GM12878 (cell line): Measurements from ENCODE around the gene GTF2A1. TPM values are rescaled to one million over a fixed set of nuclear protein-coding genes. Genes with fewer than 3 reads are reported as not detected.
A peak's percentile ranks its signal among the peaks of the same experiment; 100 is the strongest.

ENCODE experiments used
- ATAC-seq: fragments of 200-7000 bp; cut with Tn5 transposase; 3 replicates; pipeline ENCODE4 v1.9.1; 2020; ENCODE audit warnings: mild to moderate bottlenecking, moderate library complexity
- BruUV-seq: library from RNA; stranded (reverse); fragments of 400-500 nt; replicated peaks from 2 replicates; lab custom pipeline; 2021; lab: Mats Ljungman, UMichigan
- CTCF ChIA-PET: fragments of 300-600 bp; sonication (Branson Sonifier 250); formaldehyde crosslinking; extraction: SDS; loops from one replicate; lab custom pipeline; 2021; ENCODE audit warnings: inconsistent platforms; lab: Yijun Ruan, JAX
- POLR2A ChIA-PET: fragments of 350-600 bp; formaldehyde crosslinking; extraction: SDS; loops from one replicate; lab custom pipeline; 2021; ENCODE audit warnings: inconsistent platforms; lab: Charles Lee
- RAD21 ChIA-PET: fragments of 300-600 bp; sonication (Branson Sonifier 250); formaldehyde crosslinking; loops from one replicate; lab custom pipeline; 2023; ENCODE audit warnings: antibody characterized with exemption; ENCODE audit not compliant: unreplicated experiment; lab: Charles Lee
- SMC1A ChIA-PET: fragments of 300-600 bp; sonication (Branson Sonifier 250); formaldehyde crosslinking; loops from one replicate; lab custom pipeline; 2023; ENCODE audit not compliant: unreplicated experiment, uncharacterized antibody; lab: Charles Lee
- DNase-seq: peaks from one replicate; pipeline ENCODE4 v3.0.0-alpha.2; 2011; ENCODE audit warnings: low read depth, low spot score
- FAIRE-seq: peaks from 3 replicates; lab custom pipeline; 2011; peaks lifted over from hg19 to GRCh38; lab: Jason Lieb, UNC
- H2AFZ ChIP-seq: 2 replicates; pipeline ENCODE4 v1.6.0; 2011; ENCODE audit warnings: low read depth, low read length, control low read depth; ENCODE audit not compliant: control insufficient read depth
- H3K27ac ChIP-seq: 2 replicates; pipeline ENCODE4 v1.5.1; 2011; ENCODE audit warnings: control low read depth; ENCODE audit not compliant: control insufficient read depth, insufficient read depth
- H3K27me3 ChIP-seq, 2 experiments: replicated peaks in 1 of 2; 2 replicates each; pipeline versions ENCODE4 v1.6.0 to v1.6.1; 2011; ENCODE audit warnings: low read length in 1 of 2; ENCODE audit not compliant: control insufficient read depth in 2 of 2, insufficient read depth in 2 of 2
- H3K36me3 ChIP-seq, 2 experiments: 2 replicates each; pipeline ENCODE4 v1.5.1; 2011; ENCODE audit warnings: low read length in 1 of 2; ENCODE audit not compliant: control insufficient read depth in 2 of 2, insufficient read depth in 2 of 2
- H3K4me1 ChIP-seq: 2 replicates; pipeline ENCODE4 v1.6.1; 2011; ENCODE audit warnings: mild to moderate bottlenecking, low read length, moderate library complexity, mixed read lengths; ENCODE audit not compliant: control insufficient read depth, insufficient read depth
- H3K4me2 ChIP-seq: 2 replicates; pipeline ENCODE4 v1.6.0; 2011; ENCODE audit warnings: control low read depth; ENCODE audit not compliant: control insufficient read depth, insufficient read depth
- H3K4me3 ChIP-seq: fragments of 200-600 bp; sonication (generic); 2 replicates; pipeline ENCODE4 v1.5.1; 2016
- H3K79me2 ChIP-seq: 2 replicates; pipeline ENCODE4 v1.6.0; 2011; ENCODE audit warnings: low read length; ENCODE audit not compliant: control insufficient read depth, insufficient read depth
- H3K9ac ChIP-seq: 2 replicates; pipeline ENCODE4 v1.8.0; 2011; ENCODE audit warnings: low read length, control low read depth, mixed read lengths; ENCODE audit not compliant: control insufficient read depth, insufficient read depth
- H3K9me3 ChIP-seq: replicated peaks from 3 replicates; pipeline ENCODE4 v1.5.1; 2011; ENCODE audit warnings: mild to moderate bottlenecking, low read length; ENCODE audit not compliant: control insufficient read depth, insufficient read depth
- H4K20me1 ChIP-seq: 2 replicates; pipeline ENCODE4 v1.6.0; 2011; ENCODE audit not compliant: control insufficient read depth, insufficient read depth
- CEBPZ ChIP-seq: fragments of 150-350 bp; IDR thresholded peaks from 2 replicates; pipeline ENCODE4 v1.6.1; 2016; ENCODE audit warnings: low read depth, low read length
- DPF2 ChIP-seq: fragments of 450-650 bp; IDR thresholded peaks from 2 replicates; pipeline ENCODE4 v1.6.1; 2017; ENCODE audit warnings: mild to moderate bottlenecking
- ETV6 ChIP-seq, 2 experiments: fragments of 450-650 bp in 1 of 2; IDR thresholded peaks in 1 of 2; conservative IDR thresholded peaks in 1 of 2; 2 replicates each; pipeline ENCODE4 v1.6.1; 2014; ENCODE audit warnings: antibody characterized with exemption in 1 of 2, borderline replicate concordance in 1 of 2, low read depth in 1 of 2, mild to moderate bottlenecking in 1 of 2, moderate library complexity in 1 of 2
- HDAC6 ChIP-seq: fragments of 200-600 bp; sonication (generic); IDR thresholded peaks from one replicate; pipeline ENCODE4 v1.8.0; 2017; ENCODE audit warnings: antibody characterized with exemption; ENCODE audit not compliant: unreplicated experiment
- NR2C2 ChIP-seq: IDR thresholded peaks from 2 replicates; pipeline ENCODE4 v1.6.1; 2011; ENCODE audit warnings: borderline replicate concordance, low read depth; ENCODE audit not compliant: control insufficient read depth, insufficient read length
- PML ChIP-seq: IDR thresholded peaks from 2 replicates; pipeline ENCODE4 v1.6.1; 2012; ENCODE audit warnings: low read length, inconsistent platforms
- RELB ChIP-seq: fragments of 450-650 bp; IDR thresholded peaks from 2 replicates; pipeline ENCODE4 v1.6.1; 2017; ENCODE audit warnings: low read depth, mild to moderate bottlenecking, moderate library complexity
- RUNX3 ChIP-seq: IDR thresholded peaks from 2 replicates; pipeline ENCODE4 v1.6.1; 2012; ENCODE audit warnings: low read length, inconsistent platforms
- WRNIP1 ChIP-seq: IDR thresholded peaks from 2 replicates; pipeline ENCODE4 v1.6.1; 2011; ENCODE audit warnings: low read depth, low read length, improper control_type of control experiment, borderline replicate concordance
- YBX1 ChIP-seq: fragments of 450-650 bp; IDR thresholded peaks from 2 replicates; pipeline ENCODE4 v1.6.1; 2016; ENCODE audit warnings: antibody characterized with exemption
- ZZZ3 ChIP-seq: IDR thresholded peaks from 2 replicates; pipeline ENCODE4 v1.6.1; 2011; ENCODE audit warnings: low read depth; ENCODE audit not compliant: control insufficient read depth, insufficient read length
- WGBS: methylation state at CpG from one replicate; pipeline ENCODE4 v1.1.6; 2016; ENCODE audit warnings: low lambda C conversion rate; ENCODE audit not compliant: insufficient replicate concordance, insufficient coverage; ENCODE audit errors: missing lambda C conversion rate; 5-methylcytosine and 5-hydroxymethylcytosine counted together
- in situ Hi-C: fragments of 300-500 bp; cut with MboI; formaldehyde crosslinking; loops from 9 replicates; pipeline ENCODE4 v1.14.3; 2018; ENCODE audit warnings: mixed read lengths
- intact Hi-C: fragments of 100-400 bp; cut with micrococcal nuclease; formaldehyde crosslinking; loops from one replicate; pipeline ENCODE4 v1.14.2; 2022; ENCODE audit not compliant: unreplicated experiment
- polyA plus RNA-seq, 11 experiments: library from polyadenylated mRNA; depleted of rRNA in 4 of 11; unstranded in 6 of 11; stranded (reverse) in 5 of 11; fragments of >200 nt; fragmentation: Nextera tagmentation in 4 of 11; fragmentation: Illumina TruSeq in 1 of 11; extraction: Ambion mirVana in 4 of 11; extraction: Trizol in 1 of 11; gene quantifications; 1 replicate in 1 of 11; 2 replicates in 10 of 11; pipeline versions ENCODE4 v1.2.1 to v1.2.3, GENCODE V29; 2011 to 2016; ENCODE audit warnings: inconsistent platforms in 2 of 11, missing spikeins in 2 of 11, low read depth in 1 of 11
- total RNA-seq, 4 experiments: library from RNA; depleted of rRNA in 3 of 4; stranded (reverse); fragments of >200 nt in 3 of 4; fragmentation: Illumina TruSeq in 1 of 4; extraction: Trizol in 1 of 4; gene quantifications; 2 replicates each; pipeline versions ENCODE4 v1.2.1 to v1.2.3, GENCODE V29; 2013 to 2021

GTF2A1 gene
- total and polyA plus RNA-seq, 10 of the 15 experiments (the other 5 are each of a cell fraction or from before 2014, with no cell fraction given), result 2.5 to 28.7 (median 14.9) TPM

- H3K36me3 ChIP-seq, result no peaks in the 10 kb centered on the region
- FAIRE-seq (no peak), DNase-seq (no peak), ATAC-seq (peak; percentile 46; the same call in 2 of the 3 replicates)
- H3K9me3 ChIP-seq, result no peaks in the 10 kb centered on the region
- in situ Hi-C loops, result no loop called here
- no peak overlapping the region for H3K4me3 ChIP-seq
- no peaks in the 10 kb centered on the region for H3K4me1 ChIP-seq
- intact Hi-C loops, result no loop called here
- H3K79me2 ChIP-seq, result no peaks in the 10 kb centered on the region
- WGBS, result 33% methylated on average over 3 of the region's 3 CpGs
- no peak overlapping the region for H3K4me2 ChIP-seq
- ChIA-PET POLR2A (no interaction called here), CTCF (interaction anchor here (1.0 to 12.5 kb wide), 7 partner anchors 8 to 202 kb away, joined by 3 to 195 read pairs (median 9); no protein-coding TSS in a partner anchor), SMC1A (interaction anchor here (0.9 to 7.5 kb wide), 3 partner anchors 186 to 266 kb away, joined by 3 to 110 read pairs (median 47); partner anchors contain the start of gene SEL1L), RAD21 (interaction anchor here (1.2 to 8.6 kb wide), 4 partner anchors 185 to 198 kb away, joined by 3 to 79 read pairs (median 26); no protein-coding TSS in a partner anchor)
- no TSS peak for BruUV-seq
- no peak overlapping the region for H3K27ac ChIP-seq
- H3K27me3 ChIP-seq, result no peaks in the 10 kb centered on the region; a peak in 1 of 4 replicates
- 0 out of 2 replicates have a peak, but pooled peaks have one; percentile 4 for TF ChIP-seq RUNX3
- no peak for TF ChIP-seq ETV6 (conservative IDR thresholded peaks at IDR 0.05 in 1 of 2, IDR thresholded peaks at IDR 0.05 in 1 of 2; ENCODE audit: borderline replicate concordance in 1 of 2, low read depth in 1 of 2)
- H3K9ac ChIP-seq, result no peak overlapping the region
- no peaks in the 10 kb centered on the region for H4K20me1 ChIP-seq
- no peak overlapping the region for H2AFZ ChIP-seq
Measured at GRCh38 chr14:81268016-81268416, 47.3 kb upstream of the GTF2A1 start.

- no TSS peak for BruUV-seq
- Histone ChIP-seq H2AFZ (no peak overlapping the region), H3K27me3 (no peaks in the 10 kb centered on the region; a peak in 1 of 4 replicates), H4K20me1 (no peaks in the 10 kb centered on the region), H3K4me2 (no peak overlapping the region), H3K36me3 (no peaks in the 10 kb centered on the region), H3K27ac (no peak overlapping the region), H3K4me1 (no peaks in the 10 kb centered on the region), H3K9me3 (no peaks in the 10 kb centered on the region), H3K4me3 (no peak overlapping the region), H3K9ac (no peak overlapping the region), H3K79me2 (no peaks in the 10 kb centered on the region)
- ChIA-PET CTCF (interaction anchor here (1.8 to 12.5 kb wide), 2 partner anchors 188 to 199 kb away, joined by 11 to 195 read pairs; no protein-coding TSS in a partner anchor), SMC1A (interaction anchor here (1.6 to 7.5 kb wide), 3 partner anchors 11 to 199 kb away, joined by 3 to 110 read pairs (median 47); no protein-coding TSS in a partner anchor), RAD21 (interaction anchor here (7.5 to 8.6 kb wide), 2 partner anchors 187 to 199 kb away, joined by 48 to 79 read pairs; no protein-coding TSS in a partner anchor), POLR2A (no interaction called here)
- FAIRE-seq (no peak), ATAC-seq (no peak), DNase-seq (no peak)
- intact Hi-C loops (no loop called here), in situ Hi-C loops (no loop called here)
- 64% methylated on average over 3 of the region's 3 CpGs for WGBS
- no peak for TF ChIP-seq NR2C2
- no peak for TF ChIP-seq ZZZ3
- no peak for TF ChIP-seq HDAC6
- no peak for TF ChIP-seq DPF2
- TF ChIP-seq YBX1, result no peak
- TF ChIP-seq CEBPZ, result no peak
- no peak for TF ChIP-seq PML
- TF ChIP-seq RELB, result no peak
- TF ChIP-seq WRNIP1, result no peak
Measured at GRCh38 chr14:81265636-81266169, 44.9 kb upstream of the GTF2A1 start.
